H1 (cell line): ENCODE results near the gene MCHR2. TPM values are rescaled to one million over a fixed set of nuclear protein-coding genes. Genes with fewer than 3 reads are reported as not detected.

Experiments
- CTCF ChIA-PET: fragments of 300-600 bp; sonication (Branson Sonifier 250); formaldehyde crosslinking; loops from one replicate; lab custom pipeline; 2021; ENCODE audit not compliant: partially characterized antibody; lab: Charles Lee
- POLR2A ChIA-PET: fragments of 300-600 bp; sonication (Branson Sonifier 250); formaldehyde crosslinking; loops from one replicate; lab custom pipeline; 2021; ENCODE audit warnings: inconsistent platforms; ENCODE audit not compliant: partially characterized antibody; lab: Charles Lee
- DNase-seq, 2 experiments: peaks; one replicate each; pipeline versions ENCODE4 v3.0.0 to v3.0.0-alpha.2; 2010 to 2022; ENCODE audit warnings: low spot score in 2 of 2, low read depth in 1 of 2, mixed read lengths in 1 of 2
- FAIRE-seq: peaks from 2 replicates; lab custom pipeline; 2011; peaks lifted over from hg19 to GRCh38; lab: Jason Lieb, UNC
- H2AFZ ChIP-seq: 2 replicates; pipeline ENCODE4 v1.8.1; 2012; ENCODE audit warnings: low read length, inconsistent platforms
- H2AK5ac ChIP-seq: 2 replicates; pipeline ENCODE4 v1.6.1; 2013; ENCODE audit warnings: low read depth, low read length
- H2BK120ac ChIP-seq: replicated peaks from 2 replicates; pipeline ENCODE3; 2013; ENCODE audit warnings: low read depth, low read length, inconsistent platforms
- H2BK12ac ChIP-seq: 2 replicates; pipeline ENCODE4 v1.6.1; 2013; ENCODE audit warnings: low read depth, low read length
- H2BK15ac ChIP-seq: 2 replicates; pipeline ENCODE4 v1.6.1; 2013; ENCODE audit warnings: low read length
- H2BK20ac ChIP-seq: 2 replicates; pipeline ENCODE4 v1.6.1; 2013; ENCODE audit warnings: low read length
- H2BK5ac ChIP-seq: 2 replicates; pipeline ENCODE4 v1.6.1; 2013; ENCODE audit warnings: low read depth, low read length
- H3K14ac ChIP-seq: 2 replicates; pipeline ENCODE4 v1.6.1; 2013; ENCODE audit warnings: inconsistent platforms; ENCODE audit not compliant: insufficient read length
- H3K18ac ChIP-seq: 2 replicates; pipeline ENCODE4 v1.6.1; 2013; ENCODE audit warnings: low read length; ENCODE audit errors: extremely low read depth
- H3K23ac ChIP-seq: 2 replicates; pipeline ENCODE4 v1.6.1; 2013; ENCODE audit warnings: inconsistent platforms; ENCODE audit not compliant: insufficient read length
- H3K23me2 ChIP-seq: 2 replicates; pipeline ENCODE4 v1.6.1; 2013; ENCODE audit warnings: low read depth, low read length
- H3K27ac ChIP-seq: 2 replicates; pipeline ENCODE4 v1.6.1; 2011; ENCODE audit warnings: low read depth, low read length, inconsistent platforms
- H3K27me3 ChIP-seq, 4 experiments: replicated peaks in 1 of 4; 1 replicate in 1 of 4; 2 replicates in 3 of 4; pipeline versions ENCODE4 v1.6.1 to v1.8.1; 2011 to 2013; ENCODE audit warnings: low read length in 3 of 4, mild to moderate bottlenecking in 3 of 4, inconsistent platforms in 2 of 4, mixed read lengths in 2 of 4, moderate library complexity in 1 of 4; ENCODE audit not compliant: control insufficient read depth in 3 of 4, insufficient read depth in 3 of 4; ENCODE audit errors: extremely low read depth in 1 of 4
- H3K36me3 ChIP-seq, 4 experiments: 2 replicates each; pipeline versions ENCODE4 v1.6.1 to v1.8.1; 2011 to 2013; ENCODE audit warnings: mild to moderate bottlenecking in 4 of 4, low read length in 3 of 4, moderate library complexity in 2 of 4, control low read depth in 1 of 4, inconsistent platforms in 1 of 4; ENCODE audit not compliant: insufficient read depth in 4 of 4, control insufficient read depth in 2 of 4
- H3K4ac ChIP-seq: replicated peaks from 2 replicates; pipeline ENCODE3; 2013; ENCODE audit warnings: low read length, low read depth, mixed read lengths, inconsistent platforms; ENCODE audit not compliant: insufficient read length
- H3K4me1 ChIP-seq, 4 experiments: replicated peaks in 1 of 4; 1 replicate in 1 of 4; 2 replicates in 3 of 4; pipeline versions ENCODE4 v1.6.1 to v1.8.1; 2011 to 2013; ENCODE audit warnings: low read length in 3 of 4, inconsistent platforms in 2 of 4, mixed read lengths in 1 of 4; ENCODE audit not compliant: insufficient read depth in 4 of 4, control insufficient read depth in 3 of 4
- H3K4me2 ChIP-seq, 2 experiments: 2 replicates each; pipeline versions ENCODE4 v1.6.1 to v1.8.1; 2011 to 2013; ENCODE audit warnings: low read depth in 2 of 2, low read length in 2 of 2, control low read depth in 1 of 2, inconsistent platforms in 1 of 2, mild to moderate bottlenecking in 1 of 2; ENCODE audit not compliant: insufficient read depth in 1 of 2
- H3K4me3 ChIP-seq, 4 experiments: fragments of 200-600, 300-600 bp in 1 of 4; sonication (generic), shearing (Covaris generic), sonication (Bioruptor Twin) in 1 of 4; 2 replicates each; pipeline versions ENCODE4 v1.5.1 to v1.8.1; 2011 to 2016; ENCODE audit warnings: low read length in 4 of 4, low read depth in 3 of 4, control low read depth in 2 of 4, inconsistent platforms in 2 of 4, mild to moderate bottlenecking in 2 of 4, mixed read lengths in 1 of 4, moderate library complexity in 1 of 4; ENCODE audit not compliant: insufficient read depth in 2 of 4; ENCODE audit errors: extremely low read depth in 1 of 4
- H3K56ac ChIP-seq: replicated peaks from 2 replicates; pipeline ENCODE3; 2013; ENCODE audit warnings: low read depth, mild to moderate bottlenecking, mixed read lengths, low read length, inconsistent platforms; ENCODE audit not compliant: insufficient read length
- H3K79me1 ChIP-seq: 2 replicates; pipeline ENCODE4 v1.6.1; 2013; ENCODE audit warnings: low read depth, low read length, control low read depth
- H3K79me2 ChIP-seq, 2 experiments: 2 replicates each; pipeline versions ENCODE4 v1.6.1 to v1.8.1; 2012 to 2013; ENCODE audit warnings: low read length in 2 of 2, mild to moderate bottlenecking in 2 of 2, inconsistent platforms in 1 of 2; ENCODE audit not compliant: insufficient read depth in 2 of 2, control insufficient read depth in 1 of 2
- H3K9ac ChIP-seq, 4 experiments: replicated peaks in 1 of 4; 1 replicate in 1 of 4; 2 replicates in 3 of 4; pipeline versions ENCODE4 v1.6.1 to v1.8.1; 2011 to 2013; ENCODE audit warnings: low read depth in 3 of 4, low read length in 3 of 4, control low read depth in 2 of 4, mild to moderate bottlenecking in 2 of 4, moderate library complexity in 2 of 4, inconsistent platforms in 1 of 4; ENCODE audit errors: extremely low read depth in 1 of 4
- H3K9me3 ChIP-seq, 2 experiments: 2 replicates each; pipeline versions ENCODE4 v1.6.1 to v1.8.1; 2012 to 2013; ENCODE audit warnings: mild to moderate bottlenecking in 2 of 2, moderate library complexity in 2 of 2, control low read depth in 1 of 2, inconsistent platforms in 1 of 2, low read depth in 1 of 2, low read length in 1 of 2, mixed read lengths in 1 of 2; ENCODE audit not compliant: insufficient read depth in 2 of 2
- H4K20me1 ChIP-seq, 2 experiments: replicated peaks in 1 of 2; 2 replicates each; pipeline versions ENCODE3 to v1.8.1; 2011 to 2013; ENCODE audit warnings: inconsistent platforms in 2 of 2, low read length in 2 of 2, mild to moderate bottlenecking in 1 of 2; ENCODE audit not compliant: insufficient read depth in 2 of 2, control insufficient read depth in 1 of 2
- H4K5ac ChIP-seq: 2 replicates; pipeline ENCODE4 v1.6.1; 2013; ENCODE audit warnings: low read length, low read depth, mixed read lengths, inconsistent platforms; ENCODE audit not compliant: insufficient read length
- H4K8ac ChIP-seq: 2 replicates; pipeline ENCODE4 v1.8.0; 2013; ENCODE audit warnings: mild to moderate bottlenecking, moderate library complexity, low read length, inconsistent platforms; ENCODE audit not compliant: insufficient read depth; ENCODE audit errors: extremely low read depth
- H4K91ac ChIP-seq: replicated peaks from 2 replicates; pipeline ENCODE3; 2013; ENCODE audit warnings: low read length, mixed read lengths, inconsistent platforms; ENCODE audit not compliant: insufficient read length
- HDAC2 ChIP-seq, 2 experiments: fragments of 300-600 bp in 1 of 2; sonication (generic) in 1 of 2; IDR thresholded peaks; 2 replicates each; pipeline ENCODE4 v1.6.1; 2011 to 2012; ENCODE audit warnings: low read depth in 2 of 2, low read length in 2 of 2, mild to moderate bottlenecking in 2 of 2, moderate library complexity in 2 of 2, borderline replicate concordance in 1 of 2, inconsistent platforms in 1 of 2
- WGBS, 2 experiments: shearing (Covaris generic) in 1 of 2; methylation state at CpG; one replicate each; pipeline versions ENCODE4 v1.1.6 to v1.1.7; 2013 to 2015; ENCODE audit warnings: low lambda C conversion rate in 2 of 2, mixed read lengths in 2 of 2, inconsistent platforms in 1 of 2, low coverage in 1 of 2, missing lambda C conversion rate in 1 of 2; ENCODE audit not compliant: insufficient replicate concordance in 2 of 2, insufficient coverage in 1 of 2, insufficient read length in 1 of 2; ENCODE audit errors: extremely low coverage in 1 of 2, missing lambda C conversion rate in 1 of 2; 5-methylcytosine and 5-hydroxymethylcytosine counted together
- polyA plus RNA-seq, 7 experiments: library from polyadenylated mRNA; depleted of rRNA in 3 of 7; stranded (reverse) in 5 of 7; unstranded in 2 of 7; fragments of >200 nt in 5 of 7; fragments of 200-250 nt in 2 of 7; gene quantifications; 1 replicate in 5 of 7; 2 replicates in 1 of 7; 4 replicates in 1 of 7; pipeline versions ENCODE4 v1.2.1 to v1.2.3, GENCODE V29; 2011 to 2013; ENCODE audit warnings: missing spikeins in 2 of 7, mixed read lengths in 2 of 7
- total RNA-seq: library from RNA; stranded (reverse); fragmentation: NEBNext Ultra II Directional; extraction: Animal tissue kit (Norgen Biotek cat#: 25700); gene quantifications from 2 replicates; pipeline ENCODE4 v1.2.1, GENCODE V29; 2021

MCHR2 gene
- total and polyA plus RNA-seq, 2 of the 8 experiments (the other 6 are each of a cell fraction or from before 2014, with no cell fraction given) = not detected

GRCh38 chr6:99901596-99902384 is 92.2 kb downstream of the MCHR2 start:
- no peak overlapping the region for H3K18ac ChIP-seq
- H2BK12ac ChIP-seq = no peak overlapping the region
- H4K8ac ChIP-seq = no peak overlapping the region
- H4K5ac ChIP-seq = no peak overlapping the region
- H3K23me2 ChIP-seq = no peaks in the 10 kb centered on the region
- TF ChIP-seq HDAC2 (IDR thresholded peaks at IDR 0.05; ENCODE audit: borderline replicate concordance in 1 of 2, low read depth in 2 of 2, low read length in 2 of 2) = no peak
- TF ChIP-seq, all 59 proteins: peak for 0
- 67% methylated on average over 6 of the region's 6 CpGs; no CpG with 5 or more reads in 1 of the 2 experiments for WGBS, 2 experiments
- H2BK120ac ChIP-seq = no peak overlapping the region
- H3K4ac ChIP-seq = no peak overlapping the region
- H2BK20ac ChIP-seq = no peak overlapping the region
- no peaks in the 10 kb centered on the region for H3K79me1 ChIP-seq
- ChIA-PET POLR2A (no interaction called here), CTCF (interaction anchor here (0.6 to 6.4 kb wide), 3 partner anchors 34 to 205 kb away, joined by 4 to 72 read pairs (median 4); no protein-coding TSS in a partner anchor)
- H3K27ac ChIP-seq = no peak overlapping the region
- no peak overlapping the region for H2AFZ ChIP-seq
- no peak for DNase-seq
- no peak overlapping the region for H3K9ac ChIP-seq
- H2BK5ac ChIP-seq = no peak overlapping the region
- no peaks in the 10 kb centered on the region for H3K4me1 ChIP-seq
- no peak overlapping the region for H3K56ac ChIP-seq
- no peak overlapping the region for H2AK5ac ChIP-seq
- no peak for FAIRE-seq
- no peak overlapping the region for H3K23ac ChIP-seq
- no peak overlapping the region for H3K14ac ChIP-seq
- no peak overlapping the region for H4K91ac ChIP-seq
- H3K9me3 ChIP-seq = no peaks in the 10 kb centered on the region
- H3K4me2 ChIP-seq = no peak overlapping the region
- H3K4me3 ChIP-seq = no peak overlapping the region
- no peaks in the 10 kb centered on the region for H3K79me2 ChIP-seq
- no peak overlapping the region for H2BK15ac ChIP-seq
- H3K27me3 ChIP-seq = no peaks in the 10 kb centered on the region
- H3K36me3 ChIP-seq = no peaks in the 10 kb centered on the region
- H4K20me1 ChIP-seq = no peaks in the 10 kb centered on the region
